SJCRH30 (cell line): Measurements from ENCODE around the gene PLEKHB2. TPM values are rescaled to one million over a fixed set of nuclear protein-coding genes. Genes with fewer than 3 reads are reported as not detected.
"Not testable (repeated sequence)": the region's sequence is repeated elsewhere in the genome, so short reads cannot be mapped to it uniquely, and the experiment has no call there.

Experiments used
- DNase-seq, 2 experiments: peaks; one replicate each; pipeline ENCODE4 v3.0.0-alpha.2; 2015 to 2020
- H3K27ac ChIP-seq: fragments of 250-450 bp; sonication (Bioruptor Pico); 2 replicates; pipeline ENCODE4 v1.5.1; 2020; ENCODE audit warnings: mild to moderate bottlenecking, moderate library complexity
- H3K27me3 ChIP-seq: fragments of 250-450 bp; sonication (Bioruptor Pico); 2 replicates; pipeline ENCODE4 v1.5.1; 2020; ENCODE audit warnings: mild to moderate bottlenecking, moderate library complexity
- H3K36me3 ChIP-seq: fragments of 250-450 bp; sonication (Bioruptor Pico); 2 replicates; pipeline ENCODE4 v1.5.1; 2020; ENCODE audit warnings: mild to moderate bottlenecking, moderate library complexity
- H3K4me1 ChIP-seq: fragments of 250-450 bp; sonication (Bioruptor Pico); 2 replicates; pipeline ENCODE4 v1.5.1; 2020; ENCODE audit warnings: mild to moderate bottlenecking, moderate library complexity
- H3K4me3 ChIP-seq: fragments of 250-450 bp; sonication (Bioruptor Pico); 2 replicates; pipeline ENCODE4 v1.5.1; 2020; ENCODE audit warnings: mild to moderate bottlenecking, moderate library complexity
- H3K9me3 ChIP-seq: fragments of 250-450 bp; sonication (Bioruptor Pico); replicated peaks from 2 replicates; pipeline ENCODE4 v1.5.1; 2020; ENCODE audit warnings: mild to moderate bottlenecking, moderate library complexity
- total RNA-seq: library from RNA; depleted of rRNA; stranded (reverse); fragments of >200 nt; shearing (Covaris generic); gene quantifications from 2 replicates; pipeline ENCODE4 v1.2.3, GENCODE V29; 2014; rRNA removed

The PLEKHB2 gene
- total RNA-seq, 1 experiment from 2014 or later = 50.4 TPM

DNA sequence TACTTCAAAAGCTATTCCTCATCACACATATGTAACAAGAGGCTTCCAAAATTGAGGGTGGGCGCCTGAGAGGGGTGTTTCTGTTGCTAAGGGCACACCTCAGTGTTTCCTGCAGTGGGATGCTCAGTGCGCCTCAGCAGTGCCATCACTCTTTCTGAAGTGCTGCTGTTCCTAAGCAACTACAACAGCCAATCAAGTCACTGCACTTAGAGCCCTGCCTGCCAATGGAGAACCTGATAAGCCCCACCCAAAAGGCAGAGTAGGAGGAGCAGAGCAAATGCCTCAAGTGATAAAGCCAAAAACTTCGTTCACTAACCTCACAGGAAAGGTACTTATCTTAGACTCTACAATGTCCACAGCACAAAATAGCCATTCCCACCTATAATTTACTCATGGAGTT is 88.3 kb downstream of the PLEKHB2 start:
- H3K4me1 ChIP-seq, H3K27ac ChIP-seq, H3K27me3 ChIP-seq, DNase-seq, H3K4me3 ChIP-seq, H3K9me3 ChIP-seq, H3K36me3 ChIP-seq: not testable (repeated sequence)

DNA sequence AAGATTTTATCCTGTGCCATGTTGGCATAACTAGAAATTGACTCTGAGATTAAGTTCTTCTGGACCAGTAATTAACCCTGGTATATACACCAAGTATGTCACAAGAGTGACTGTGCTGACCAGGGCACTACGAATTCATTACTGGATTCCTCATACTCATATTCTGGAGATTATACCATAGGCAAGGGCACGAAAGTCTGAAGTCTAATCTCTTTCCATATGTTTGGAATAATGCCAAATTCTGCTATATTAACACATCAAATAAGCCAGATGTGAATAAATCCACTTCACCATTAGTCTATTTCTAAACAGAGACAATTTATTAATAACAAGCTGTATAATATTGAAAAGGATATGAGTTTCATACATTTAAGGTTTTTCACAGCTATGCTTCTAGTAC is 91.0 kb downstream of the PLEKHB2 start:
- H3K36me3 ChIP-seq, DNase-seq, H3K9me3 ChIP-seq, H3K27ac ChIP-seq, H3K4me3 ChIP-seq, H3K4me1 ChIP-seq, H3K27me3 ChIP-seq: not testable (repeated sequence)

Other genes starting within 250 kb of the PLEKHB2 start
- gene FAM168B, start 11.9 kb upstream of the PLEKHB2 start, total RNA-seq = 134 and 146 TPM in 2 replicates
- 0.99 and 1.0 TPM in 2 replicates for gene POTEE, start 104.2 kb downstream of the PLEKHB2 start, total RNA-seq